Astrocyte (in vitro differentiated cells and primary cell): Measurements from ENCODE around the gene ACTL7A. TPM values are rescaled to one million over a fixed set of nuclear protein-coding genes. Genes with fewer than 3 reads are reported as not detected.
A peak's percentile ranks its signal among the peaks of the same experiment; 100 is the strongest.

Experiments
- DNase-seq: peaks from one replicate; pipeline ENCODE4 v3.0.0-alpha.2; 2010; ENCODE audit warnings: low read depth
- FAIRE-seq: peaks from 2 replicates; lab custom pipeline; 2011; peaks lifted over from hg19 to GRCh38; lab: Jason Lieb, UNC
- H2AFZ ChIP-seq: 2 replicates; pipeline ENCODE4 v1.6.0; 2012; ENCODE audit warnings: low read depth, low read length, inconsistent platforms
- H3K27ac ChIP-seq: 2 replicates; pipeline ENCODE4 v1.5.1; 2011; ENCODE audit warnings: low read depth, low read length, inconsistent platforms
- H3K27me3 ChIP-seq: 2 replicates; pipeline ENCODE4 v1.6.0; 2011; ENCODE audit warnings: low read length, inconsistent platforms; ENCODE audit not compliant: insufficient read depth
- H3K36me3 ChIP-seq: 2 replicates; pipeline ENCODE4 v1.5.1; 2011; ENCODE audit warnings: low read length, inconsistent platforms; ENCODE audit not compliant: insufficient read depth
- H3K4me1 ChIP-seq: 2 replicates; pipeline ENCODE4 v1.5.1; 2011; ENCODE audit warnings: low read length, inconsistent platforms; ENCODE audit not compliant: insufficient read depth
- H3K4me2 ChIP-seq: 2 replicates; pipeline ENCODE4 v1.6.0; 2012; ENCODE audit warnings: low read length, inconsistent platforms
- H3K4me3 ChIP-seq: 2 replicates; pipeline ENCODE4 v1.5.1; 2011; ENCODE audit warnings: low read depth, mild to moderate bottlenecking, low read length, inconsistent platforms; ENCODE audit not compliant: insufficient read depth
- H3K79me2 ChIP-seq: 2 replicates; pipeline ENCODE4 v1.6.0; 2012; ENCODE audit warnings: mild to moderate bottlenecking, low read length, inconsistent platforms; ENCODE audit not compliant: insufficient read depth
- H3K9ac ChIP-seq: 2 replicates; pipeline ENCODE4 v1.6.0; 2012; ENCODE audit warnings: mild to moderate bottlenecking, low read length, inconsistent platforms
- H3K9me3 ChIP-seq: 2 replicates; pipeline ENCODE4 v1.5.1; 2012; ENCODE audit warnings: low read depth, mild to moderate bottlenecking, low read length, inconsistent platforms; ENCODE audit not compliant: insufficient read depth
- H4K20me1 ChIP-seq: 2 replicates; pipeline ENCODE4 v1.6.0; 2012; ENCODE audit warnings: low read length, inconsistent platforms; ENCODE audit not compliant: insufficient read depth
- H3K27ac Mint-ChIP-seq: one replicate; pipeline ENCODE4 v1.8.0; 2021; ENCODE audit warnings: mild to moderate bottlenecking, mixed read lengths; ENCODE audit not compliant: unreplicated experiment
- H3K27me3 Mint-ChIP-seq: one replicate; pipeline ENCODE4 v1.8.0; 2021; ENCODE audit warnings: low read depth, mixed read lengths; ENCODE audit not compliant: unreplicated experiment
- H3K36me3 Mint-ChIP-seq: one replicate; pipeline ENCODE4 v1.8.0; 2021; ENCODE audit warnings: low read depth, mixed read lengths; ENCODE audit not compliant: unreplicated experiment
- H3K4me1 Mint-ChIP-seq: one replicate; pipeline ENCODE4 v1.8.0; 2021; ENCODE audit warnings: low read depth, mixed read lengths; ENCODE audit not compliant: unreplicated experiment
- H3K4me3 Mint-ChIP-seq: one replicate; pipeline ENCODE4 v1.8.0; 2021; ENCODE audit warnings: mild to moderate bottlenecking, moderate library complexity, mixed read lengths; ENCODE audit not compliant: unreplicated experiment
- H3K9me3 Mint-ChIP-seq: one replicate; pipeline ENCODE4 v1.8.0; 2021; ENCODE audit warnings: mild to moderate bottlenecking, mixed read lengths; ENCODE audit not compliant: unreplicated experiment
- EZH2 ChIP-seq: IDR thresholded peaks from 2 replicates; pipeline ENCODE4 v1.6.1; 2012; ENCODE audit warnings: mild to moderate bottlenecking, low read length, inconsistent platforms; ENCODE audit not compliant: insufficient read depth
- total RNA-seq: library from RNA; stranded (reverse); gene quantifications from 2 replicates; pipeline ENCODE4 v1.2.1, GENCODE V29; 2021
- TF ChIP-seq, protein P1 (sequence below): IDR thresholded peaks from 2 replicates; pipeline ENCODE4 v1.5.1; 2011; ENCODE audit warnings: low read depth, mild to moderate bottlenecking, inconsistent platforms, low read length, moderate library complexity; ENCODE audit not compliant: insufficient read depth

Gene ACTL7A
- total RNA-seq, 1 donor from 2014 or later, result not detected

DNA sequence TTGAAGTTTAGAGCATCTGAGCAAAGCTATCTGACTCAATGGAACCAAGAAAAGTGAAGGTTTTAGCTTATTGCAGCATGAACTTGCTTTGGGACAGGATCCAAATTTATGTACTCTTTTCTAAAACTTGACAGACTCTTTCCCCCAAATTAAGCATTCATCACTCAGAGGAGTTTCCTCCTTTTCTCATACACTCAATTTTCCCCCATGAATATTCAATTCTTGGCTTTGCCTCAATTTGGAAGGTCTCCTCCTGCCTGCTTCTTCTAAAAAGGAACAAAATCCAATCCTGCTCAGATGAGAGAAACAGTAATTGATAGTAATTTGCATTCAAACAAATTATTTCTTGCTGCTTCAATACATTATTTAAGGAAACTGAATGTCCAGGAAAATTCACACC lies 5.0 kb downstream of the ACTL7A start:
- Mint-ChIP-seq H3K27me3 (no peaks in the 10 kb centered on the region), H3K36me3 (peaks cover 18% of the 10 kb centered on the region), H3K4me3 (no peak overlapping the region), H3K9me3 (no peaks in the 10 kb centered on the region), H3K4me1 (peaks cover 18% of the 10 kb centered on the region), H3K27ac (no peak overlapping the region)
- H3K9ac ChIP-seq, result no peak overlapping the region
- H3K27me3 ChIP-seq, result no peaks in the 10 kb centered on the region
- H3K27ac ChIP-seq, result no peak overlapping the region
- no peaks in the 10 kb centered on the region for H4K20me1 ChIP-seq
- no peaks in the 10 kb centered on the region for H3K79me2 ChIP-seq
- no peak overlapping the region for H3K4me3 ChIP-seq
- no peak for FAIRE-seq
- peaks cover 10% of the 10 kb centered on the region for H3K36me3 ChIP-seq
- H3K4me1 ChIP-seq, result peaks cover 3% of the 10 kb centered on the region
- no peaks in the 10 kb centered on the region for H3K9me3 ChIP-seq
- TF ChIP-seq, protein P1, sequence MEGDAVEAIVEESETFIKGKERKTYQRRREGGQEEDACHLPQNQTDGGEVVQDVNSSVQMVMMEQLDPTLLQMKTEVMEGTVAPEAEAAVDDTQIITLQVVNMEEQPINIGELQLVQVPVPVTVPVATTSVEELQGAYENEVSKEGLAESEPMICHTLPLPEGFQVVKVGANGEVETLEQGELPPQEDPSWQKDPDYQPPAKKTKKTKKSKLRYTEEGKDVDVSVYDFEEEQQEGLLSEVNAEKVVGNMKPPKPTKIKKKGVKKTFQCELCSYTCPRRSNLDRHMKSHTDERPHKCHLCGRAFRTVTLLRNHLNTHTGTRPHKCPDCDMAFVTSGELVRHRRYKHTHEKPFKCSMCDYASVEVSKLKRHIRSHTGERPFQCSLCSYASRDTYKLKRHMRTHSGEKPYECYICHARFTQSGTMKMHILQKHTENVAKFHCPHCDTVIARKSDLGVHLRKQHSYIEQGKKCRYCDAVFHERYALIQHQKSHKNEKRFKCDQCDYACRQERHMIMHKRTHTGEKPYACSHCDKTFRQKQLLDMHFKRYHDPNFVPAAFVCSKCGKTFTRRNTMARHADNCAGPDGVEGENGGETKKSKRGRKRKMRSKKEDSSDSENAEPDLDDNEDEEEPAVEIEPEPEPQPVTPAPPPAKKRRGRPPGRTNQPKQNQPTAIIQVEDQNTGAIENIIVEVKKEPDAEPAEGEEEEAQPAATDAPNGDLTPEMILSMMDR, result no peak
- no peak for TF ChIP-seq EZH2
- no peak overlapping the region for H2AFZ ChIP-seq
- no peak for DNase-seq
- no peak overlapping the region for H3K4me2 ChIP-seq

DNA sequence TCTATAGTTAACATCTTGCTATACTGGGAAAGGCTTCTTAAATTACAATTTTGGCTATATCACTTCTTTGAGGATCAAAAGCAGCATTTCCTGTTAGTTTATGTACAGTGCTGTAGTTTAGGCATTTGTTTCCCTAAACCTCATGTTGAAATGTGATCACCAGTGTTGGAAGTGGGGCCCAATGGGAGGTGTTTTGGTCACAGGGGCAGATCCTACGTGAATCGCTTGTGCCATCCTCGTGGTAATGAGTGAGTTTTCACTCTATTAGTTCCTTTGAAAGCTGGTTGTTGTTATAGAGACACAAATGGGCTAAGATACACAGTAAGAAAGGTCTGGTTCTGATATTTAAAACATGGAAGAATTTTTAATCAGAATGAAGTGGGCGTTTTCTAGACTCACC lies 5.8 kb downstream of the ACTL7A start:
- Mint-ChIP-seq H3K27ac (no peak overlapping the region), H3K4me1 (peaks cover 18% of the 10 kb centered on the region), H3K4me3 (no peak overlapping the region), H3K36me3 (peaks cover 14% of the 10 kb centered on the region), H3K27me3 (no peaks in the 10 kb centered on the region), H3K9me3 (no peaks in the 10 kb centered on the region)
- no peak overlapping the region for H3K4me3 ChIP-seq
- DNase-seq (no peak), FAIRE-seq (no peak)
- peaks cover 3% of the 10 kb centered on the region for H3K4me1 ChIP-seq
- no peak overlapping the region for H3K27ac ChIP-seq
- H3K36me3 ChIP-seq, result peaks cover 10% of the 10 kb centered on the region
- no peaks in the 10 kb centered on the region for H3K9me3 ChIP-seq
- no peak overlapping the region for H2AFZ ChIP-seq
- no peaks in the 10 kb centered on the region for H3K79me2 ChIP-seq
- no peak overlapping the region for H3K9ac ChIP-seq
- no peaks in the 10 kb centered on the region for H4K20me1 ChIP-seq
- no peak overlapping the region for H3K4me2 ChIP-seq
- TF ChIP-seq, protein P1, result no peak
- TF ChIP-seq EZH2, result no peak
- H3K27me3 ChIP-seq, result no peaks in the 10 kb centered on the region

DNA sequence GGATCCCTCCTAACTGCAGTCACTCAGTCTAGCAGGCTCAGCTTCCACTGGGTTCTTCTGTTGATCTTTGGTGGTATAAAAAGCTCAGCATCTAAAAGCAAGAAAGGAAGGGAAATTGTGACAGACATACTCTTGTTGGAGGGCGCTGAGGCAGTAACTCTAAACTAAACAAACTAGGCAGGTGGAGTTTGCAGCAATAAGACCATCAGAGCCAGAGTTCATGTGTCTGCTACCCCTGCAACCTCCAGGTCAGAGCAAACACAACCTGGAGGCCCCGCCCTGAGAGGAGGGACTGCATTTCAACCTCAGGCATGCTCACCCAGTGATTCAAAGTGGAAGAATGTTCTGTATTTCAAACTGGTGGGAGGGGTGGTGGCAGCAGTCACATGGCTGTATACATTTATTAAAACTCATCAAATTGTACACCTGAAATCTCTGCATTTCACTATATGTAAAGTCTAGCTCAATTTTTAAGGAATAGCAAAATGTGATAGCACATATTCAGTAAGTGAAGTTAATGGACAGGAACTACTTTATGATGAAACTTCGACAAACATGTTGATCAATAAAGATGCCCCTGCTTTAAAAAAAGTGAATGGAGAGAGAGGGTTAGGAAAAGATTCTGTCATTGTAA lies 7.1 kb downstream of the ACTL7A start:
- H3K9ac ChIP-seq, result no peak overlapping the region
- H3K36me3 ChIP-seq, result peaks cover 15% of the 10 kb centered on the region
- TF ChIP-seq, protein P1, result no peak
- no peak for TF ChIP-seq EZH2
- no peak overlapping the region for H3K4me3 ChIP-seq
- H3K4me1 Mint-ChIP-seq, result peaks cover 18% of the 10 kb centered on the region
- peaks cover 3% of the 10 kb centered on the region for H3K4me1 ChIP-seq
- no peaks in the 10 kb centered on the region for H4K20me1 ChIP-seq
- H3K27ac ChIP-seq, result no peak overlapping the region
- FAIRE-seq, result no peak
- no peak overlapping the region for H3K4me2 ChIP-seq
- H3K27me3 Mint-ChIP-seq, result no peaks in the 10 kb centered on the region
- no peaks in the 10 kb centered on the region for H3K79me2 ChIP-seq
- peaks cover 17% of the 10 kb centered on the region for H3K36me3 Mint-ChIP-seq
- peak overlapping the region; percentile 14 for H3K27ac Mint-ChIP-seq
- peak; percentile 41 for DNase-seq
- no peaks in the 10 kb centered on the region for H3K9me3 Mint-ChIP-seq
- no peaks in the 10 kb centered on the region for H3K27me3 ChIP-seq
- no peak overlapping the region for H2AFZ ChIP-seq
- no peak overlapping the region for H3K4me3 Mint-ChIP-seq
- no peaks in the 10 kb centered on the region for H3K9me3 ChIP-seq
